Measurements from ENCODE around the gene MCF2L2.

GRCh38 chr3:183155499-183155898 lies 272.9 kb downstream of the MCF2L2 start:
- TF ChIP-seq, protein P1, sequence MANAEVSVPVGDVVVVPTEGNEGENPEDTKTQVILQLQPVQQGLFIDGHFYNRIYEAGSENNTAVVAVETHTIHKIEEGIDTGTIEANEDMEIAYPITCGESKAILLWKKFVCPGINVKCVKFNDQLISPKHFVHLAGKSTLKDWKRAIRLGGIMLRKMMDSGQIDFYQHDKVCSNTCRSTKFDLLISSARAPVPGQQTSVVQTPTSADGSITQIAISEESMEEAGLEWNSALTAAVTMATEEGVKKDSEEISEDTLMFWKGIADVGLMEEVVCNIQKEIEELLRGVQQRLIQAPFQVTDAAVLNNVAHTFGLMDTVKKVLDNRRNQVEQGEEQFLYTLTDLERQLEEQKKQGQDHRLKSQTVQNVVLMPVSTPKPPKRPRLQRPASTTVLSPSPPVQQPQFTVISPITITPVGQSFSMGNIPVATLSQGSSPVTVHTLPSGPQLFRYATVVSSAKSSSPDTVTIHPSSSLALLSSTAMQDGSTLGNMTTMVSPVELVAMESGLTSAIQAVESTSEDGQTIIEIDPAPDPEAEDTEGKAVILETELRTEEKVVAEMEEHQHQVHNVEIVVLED (CRISPR knock-in tag; IDR thresholded peaks at IDR 0.05; ENCODE audit: borderline replicate concordance) = no peak
- TF ChIP-seq, protein P2, sequence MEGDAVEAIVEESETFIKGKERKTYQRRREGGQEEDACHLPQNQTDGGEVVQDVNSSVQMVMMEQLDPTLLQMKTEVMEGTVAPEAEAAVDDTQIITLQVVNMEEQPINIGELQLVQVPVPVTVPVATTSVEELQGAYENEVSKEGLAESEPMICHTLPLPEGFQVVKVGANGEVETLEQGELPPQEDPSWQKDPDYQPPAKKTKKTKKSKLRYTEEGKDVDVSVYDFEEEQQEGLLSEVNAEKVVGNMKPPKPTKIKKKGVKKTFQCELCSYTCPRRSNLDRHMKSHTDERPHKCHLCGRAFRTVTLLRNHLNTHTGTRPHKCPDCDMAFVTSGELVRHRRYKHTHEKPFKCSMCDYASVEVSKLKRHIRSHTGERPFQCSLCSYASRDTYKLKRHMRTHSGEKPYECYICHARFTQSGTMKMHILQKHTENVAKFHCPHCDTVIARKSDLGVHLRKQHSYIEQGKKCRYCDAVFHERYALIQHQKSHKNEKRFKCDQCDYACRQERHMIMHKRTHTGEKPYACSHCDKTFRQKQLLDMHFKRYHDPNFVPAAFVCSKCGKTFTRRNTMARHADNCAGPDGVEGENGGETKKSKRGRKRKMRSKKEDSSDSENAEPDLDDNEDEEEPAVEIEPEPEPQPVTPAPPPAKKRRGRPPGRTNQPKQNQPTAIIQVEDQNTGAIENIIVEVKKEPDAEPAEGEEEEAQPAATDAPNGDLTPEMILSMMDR (CRISPR knock-in tag; IDR thresholded peaks at IDR 0.05) = no peak
- TF ChIP-seq EHMT2 (IDR thresholded peaks at IDR 0.05; ENCODE audit: borderline replicate concordance, low read depth, low read length) = no peak
- no peak for TF ChIP-seq ZNF431 (CRISPR knock-in tag; IDR thresholded peaks at IDR 0.05; ENCODE audit: borderline replicate concordance, low read depth)
- TF ChIP-seq TBP (CRISPR knock-in tag; IDR thresholded peaks at IDR 0.05) = no peak
- no peak for TF ChIP-seq FOXK1 (CRISPR knock-in tag; IDR thresholded peaks at IDR 0.05; ENCODE audit: borderline replicate concordance, low read depth)
- TF ChIP-seq, protein P3, sequence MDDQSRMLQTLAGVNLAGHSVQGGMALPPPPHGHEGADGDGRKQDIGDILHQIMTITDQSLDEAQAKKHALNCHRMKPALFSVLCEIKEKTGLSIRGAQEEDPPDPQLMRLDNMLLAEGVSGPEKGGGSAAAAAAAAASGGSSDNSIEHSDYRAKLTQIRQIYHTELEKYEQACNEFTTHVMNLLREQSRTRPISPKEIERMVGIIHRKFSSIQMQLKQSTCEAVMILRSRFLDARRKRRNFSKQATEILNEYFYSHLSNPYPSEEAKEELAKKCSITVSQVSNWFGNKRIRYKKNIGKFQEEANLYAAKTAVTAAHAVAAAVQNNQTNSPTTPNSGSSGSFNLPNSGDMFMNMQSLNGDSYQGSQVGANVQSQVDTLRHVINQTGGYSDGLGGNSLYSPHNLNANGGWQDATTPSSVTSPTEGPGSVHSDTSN (CRISPR knock-in tag; IDR thresholded peaks at IDR 0.05; ENCODE audit: borderline replicate concordance) = no peak
- no peak for TF ChIP-seq MTERF4 (CRISPR knock-in tag; IDR thresholded peaks at IDR 0.05)
- TF ChIP-seq ZBTB7A (CRISPR knock-in tag; IDR thresholded peaks at IDR 0.05) = no peak
- TF ChIP-seq ZSCAN20 (CRISPR knock-in tag; IDR thresholded peaks at IDR 0.05; ENCODE audit: borderline replicate concordance) = no peak
- no peak for TF ChIP-seq KDM5A (IDR thresholded peaks at IDR 0.05; ENCODE audit: borderline replicate concordance, low read length)
- TF ChIP-seq HMG20B (CRISPR knock-in tag; conservative IDR thresholded peaks at IDR 0.05) = no peak
- TF ChIP-seq ZNF512B (CRISPR knock-in tag; IDR thresholded peaks at IDR 0.05; ENCODE audit: borderline replicate concordance) = no peak

Measured in HepG2 (cell line).